IPS-NIHi11 (cell line): Measurements from ENCODE around the gene PLAC1.
A peak's percentile ranks its signal among the peaks of the same experiment; 100 is the strongest.

Experiments
- DNase-seq: peaks from one replicate; pipeline ENCODE4 v3.0.0; 2012; ENCODE audit warnings: mixed read lengths, low spot score

The PLAC1 gene

DNA sequence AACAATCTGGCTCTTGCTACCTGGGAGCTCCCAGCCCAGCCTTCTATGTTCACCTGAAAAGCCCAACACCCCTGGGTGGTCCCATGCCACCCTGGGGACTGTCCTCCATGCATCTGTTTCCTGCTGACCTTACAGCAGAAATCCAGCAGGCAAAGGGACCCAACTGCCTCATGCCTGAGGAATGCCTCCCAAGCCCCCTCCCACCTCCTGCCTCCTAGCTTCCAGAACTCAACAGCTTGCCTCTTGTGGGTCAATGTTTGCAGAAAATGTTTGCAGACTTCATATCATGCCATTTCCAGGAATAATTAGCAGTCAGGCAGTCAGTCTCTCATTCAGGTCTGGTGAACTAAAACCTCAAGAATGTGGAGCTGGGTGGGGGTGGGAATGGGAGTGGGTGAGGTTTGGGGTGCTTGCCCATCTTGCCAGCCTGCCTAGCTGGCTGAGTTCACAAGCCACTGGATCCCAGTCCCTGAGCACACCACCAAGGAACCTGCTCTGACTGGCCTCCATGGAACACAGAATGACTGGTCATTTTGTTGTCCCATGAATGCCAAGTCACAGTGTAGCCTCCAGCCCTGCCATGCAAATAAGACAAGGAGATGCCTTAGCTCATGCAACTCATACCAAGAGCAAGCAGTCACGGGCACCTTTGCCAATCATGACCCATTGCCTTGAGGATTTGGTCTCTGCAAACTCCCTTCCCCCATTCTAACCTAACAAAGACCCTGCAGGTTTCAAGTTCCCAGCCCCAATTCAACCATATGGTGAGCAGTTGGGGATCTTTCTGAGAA, 12.1 kb upstream of the PLAC1 start:
- peak; percentile 7 for DNase-seq

- peak; percentile 4 for DNase-seq
These were observed 11.3 kb upstream of the PLAC1 start for GRCh38 chrX:134669378-134670098.

DNA sequence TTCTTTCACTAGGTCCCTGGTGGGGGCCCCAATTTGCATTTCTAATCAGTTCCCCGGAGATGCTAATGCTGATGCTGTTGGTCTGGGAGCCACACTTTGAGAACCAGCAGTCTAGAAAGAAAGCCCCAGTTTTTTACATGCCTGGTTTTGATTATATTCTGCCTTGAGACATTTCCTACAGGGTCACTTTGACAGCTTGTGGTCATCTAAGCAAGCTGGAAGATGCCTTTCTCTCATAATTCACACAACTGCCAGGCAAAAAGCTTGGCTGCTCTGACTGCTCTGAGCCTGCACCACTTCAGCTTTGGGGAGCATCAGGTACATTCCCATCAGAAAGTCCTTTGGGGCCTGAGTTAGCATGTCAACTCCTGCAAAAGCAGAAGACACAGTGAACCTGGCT, 5.9 kb upstream of the PLAC1 start:
- DNase-seq = no peak

DNA sequence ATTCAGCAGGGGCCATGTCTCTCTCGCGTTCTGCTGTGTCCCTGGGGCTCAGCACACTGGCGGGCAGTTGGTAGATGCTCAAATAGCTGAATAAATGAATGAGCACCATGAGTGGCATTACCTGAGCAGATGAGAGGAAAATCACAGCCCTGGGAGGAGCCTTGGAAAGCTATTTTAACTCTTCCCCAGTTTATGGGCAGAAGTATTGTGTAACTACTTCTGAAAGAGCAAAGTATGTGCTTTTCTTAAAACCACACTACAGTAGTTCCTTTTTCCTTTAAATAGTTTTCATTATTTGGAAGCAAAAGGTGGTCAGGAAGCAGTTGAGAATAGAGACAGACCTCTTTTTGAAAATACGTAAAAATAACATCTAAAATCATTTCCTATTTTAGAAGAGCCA, 3.0 kb upstream of the PLAC1 start:
- no peak for DNase-seq

DNA sequence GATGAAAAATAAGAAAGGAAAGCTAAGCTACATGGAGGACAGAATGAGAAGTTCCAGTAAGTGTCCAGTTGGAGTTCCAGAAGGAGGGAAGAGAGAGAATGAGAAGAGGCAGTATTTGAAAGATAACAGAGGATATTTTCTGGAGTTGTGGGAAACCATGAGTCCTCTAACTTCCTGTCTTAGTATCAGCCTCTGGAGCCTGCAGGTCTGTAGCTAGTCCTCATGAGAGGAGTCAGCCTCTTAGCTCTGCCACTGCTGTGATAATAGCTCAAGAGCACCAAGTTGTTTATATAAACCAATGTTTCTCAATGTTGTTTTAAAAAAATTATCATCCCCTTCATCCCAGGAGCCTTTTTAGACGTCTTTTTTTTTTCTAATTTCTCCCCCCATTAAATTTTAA, 2.4 kb upstream of the PLAC1 start:
- DNase-seq = no peak

- DNase-seq = no peak
These were observed 1.5 kb upstream of the PLAC1 start for GRCh38 chrX:134659761-134660160.

GRCh38 chrX:134658760-134659023, 421 bp upstream of the PLAC1 start:
- no peak for DNase-seq

GRCh38 chrX:134654398-134655012, 3.8 kb downstream of the PLAC1 start:
- no peak for DNase-seq

DNA sequence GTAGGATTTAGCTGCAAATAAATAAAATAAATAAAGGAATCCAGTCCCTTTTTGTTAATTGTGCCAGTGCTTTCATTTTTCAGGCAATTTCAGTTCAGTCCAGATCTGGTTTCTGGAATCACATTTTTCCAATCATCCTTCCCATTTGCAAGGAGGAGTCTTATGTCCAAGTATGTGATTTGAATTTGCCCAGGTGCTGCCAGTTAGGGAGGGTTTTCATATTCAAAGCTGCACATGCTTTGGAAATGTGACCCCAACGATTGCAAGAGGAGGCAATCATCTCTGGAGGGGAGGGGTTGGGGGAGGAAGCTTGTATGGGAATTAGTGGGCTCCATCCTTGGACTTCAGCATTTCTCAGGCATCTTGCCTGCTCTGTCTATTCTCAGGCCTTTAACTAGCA, 4.4 kb downstream of the PLAC1 start:
- no peak for DNase-seq

GRCh38 chrX:134650701-134651100, 7.6 kb downstream of the PLAC1 start:
- no peak for DNase-seq

DNA sequence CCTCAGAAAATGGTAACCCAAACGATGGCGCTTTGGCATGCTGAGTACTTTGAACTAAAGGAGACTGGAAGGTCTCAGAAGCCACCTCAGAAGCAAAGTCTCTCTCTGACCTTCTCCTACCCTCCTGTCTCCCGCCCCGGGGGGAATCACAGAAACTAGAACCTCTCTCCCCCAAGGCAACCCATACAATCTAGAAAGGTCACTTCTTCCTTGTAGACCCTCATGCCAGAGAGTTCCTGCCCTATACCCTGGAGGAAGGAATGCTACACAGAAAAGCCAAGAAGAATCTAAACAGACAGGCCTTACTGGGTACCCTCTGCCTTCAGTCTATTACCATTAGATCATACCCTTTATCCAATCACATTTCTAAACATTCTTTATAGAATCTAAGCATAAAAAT, 8.5 kb downstream of the PLAC1 start:
- DNase-seq = no peak

DNA sequence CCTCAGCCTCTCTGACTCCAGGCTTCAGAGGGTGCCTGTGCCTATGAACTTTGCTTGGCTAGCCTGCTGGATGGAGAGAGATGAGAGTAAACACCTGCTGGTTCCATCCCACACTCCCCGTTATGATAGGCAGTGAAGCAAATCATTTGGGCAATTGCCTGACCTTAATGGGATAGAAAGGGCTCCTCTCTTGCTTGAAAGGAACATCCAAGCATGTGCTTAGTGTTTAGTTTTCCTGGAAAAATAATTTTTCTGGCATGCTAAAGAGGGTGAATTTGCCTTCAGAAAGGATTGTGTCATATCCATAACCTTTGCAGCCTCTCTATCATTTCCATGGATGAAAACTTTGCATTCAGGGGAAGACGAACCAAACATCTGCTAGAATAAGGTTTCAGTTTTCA, 10.8 kb downstream of the PLAC1 start:
- no peak for DNase-seq

DNA sequence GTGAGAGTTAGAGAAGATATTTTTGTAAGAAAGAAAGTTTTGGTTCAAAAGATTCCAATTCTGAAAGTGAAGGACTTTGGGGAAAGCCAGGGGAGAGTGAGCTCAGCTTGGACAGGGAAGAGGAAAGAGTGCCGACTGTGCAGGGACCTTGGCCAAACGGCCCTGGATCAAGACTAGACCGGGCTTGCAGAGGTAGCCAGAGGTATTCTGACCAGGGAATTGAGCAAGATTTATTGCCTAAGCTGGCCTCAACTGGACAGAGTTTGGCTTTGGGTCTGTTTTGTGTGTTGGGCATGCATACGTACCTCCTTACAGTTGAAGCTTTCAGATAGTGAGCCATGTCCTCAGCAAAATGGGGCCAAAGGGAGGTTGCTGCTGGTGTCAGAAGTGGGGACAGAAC, 11.6 kb downstream of the PLAC1 start:
- no peak for DNase-seq

GRCh38 chrX:134645936-134646543, 12.2 kb downstream of the PLAC1 start:
- DNase-seq = no peak

- no peak for DNase-seq
These were observed 15.9 kb downstream of the PLAC1 start for GRCh38 chrX:134642386-134642785.

- no peak for DNase-seq
These were observed 16.9 kb downstream of the PLAC1 start for GRCh38 chrX:134641346-134641745.

- DNase-seq = no peak
These were observed 17.4 kb downstream of the PLAC1 start for GRCh38 chrX:134640914-134641313.

- DNase-seq = no peak
These were observed 21.4 kb downstream of the PLAC1 start for GRCh38 chrX:134636851-134637250.

GRCh38 chrX:134634691-134635090, 23.6 kb downstream of the PLAC1 start:
- no peak for DNase-seq

DNA sequence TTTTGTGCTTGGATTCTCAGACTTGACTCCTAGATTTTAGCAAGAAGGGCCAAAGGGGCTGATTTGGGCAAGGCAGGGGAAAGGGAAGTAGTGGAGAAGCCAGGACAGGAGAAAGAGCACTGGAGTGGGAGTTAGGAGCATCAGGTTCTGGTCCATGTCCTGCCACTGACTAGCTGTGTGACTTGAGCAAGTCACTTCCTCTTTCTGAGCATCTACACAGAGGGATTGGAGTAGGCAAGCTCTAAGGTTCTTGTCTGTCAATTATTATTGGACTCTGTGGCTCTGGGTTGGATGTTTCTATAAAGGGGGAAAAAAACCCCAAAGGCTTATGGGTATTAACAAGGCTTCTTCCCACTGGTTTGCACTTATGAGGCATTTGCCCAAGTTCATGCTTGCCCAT, 24.4 kb downstream of the PLAC1 start:
- no peak for DNase-seq

DNA sequence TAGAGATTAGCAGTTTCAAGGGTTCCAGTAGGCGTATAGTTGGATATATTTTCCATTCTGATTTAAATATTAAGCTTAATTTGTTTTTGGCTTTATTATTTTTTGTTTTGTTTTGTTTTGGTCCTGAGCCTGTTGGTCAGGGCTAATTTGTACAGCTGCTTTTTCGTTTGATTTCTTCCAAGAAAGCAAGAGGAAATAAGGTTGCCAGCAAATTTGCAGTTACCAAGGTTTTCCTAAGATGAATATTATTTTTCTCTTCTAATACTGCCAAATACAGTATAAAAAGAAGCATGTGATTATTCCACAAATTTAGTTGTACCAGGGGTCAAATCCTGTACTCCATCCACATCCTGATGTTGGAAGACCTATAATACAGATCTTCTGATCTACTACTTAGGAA, 24.9 kb downstream of the PLAC1 start:
- no peak for DNase-seq

- no peak for DNase-seq
These were observed 25.9 kb downstream of the PLAC1 start for GRCh38 chrX:134632355-134632754.
